Sciatic nerve (tissue), 2 donors: ENCODE data around the gene RNASE1. TPM values are rescaled to one million over a fixed set of nuclear protein-coding genes. Genes with fewer than 3 reads are reported as not detected.
"Not testable (repeated sequence)": the region's sequence is repeated elsewhere in the genome, so short reads cannot be mapped to it uniquely, and the experiment has no call there.

Experiments used
- ATAC-seq: fragments of 200-7000 bp; cut with Tn5 transposase; one replicate; pipeline ENCODE4 v1.9.1; 2020; ENCODE audit warnings: mild to moderate bottlenecking, moderate library complexity
- DNase-seq: peaks from one replicate; pipeline ENCODE4 v3.0.0-alpha.2; 2020; ENCODE audit warnings: low spot score
- intact Hi-C: fragments of 100-400 bp; cut with DNase I; formaldehyde crosslinking; loops from one replicate; pipeline ENCODE4 v1.14.2; 2022
- total RNA-seq: library from RNA; stranded (reverse); fragmentation: NEBNext Ultra II Directional; extraction: Animal tissue kit (Norgen Biotek cat#: 25700); gene quantifications from one replicate; pipeline ENCODE4 v1.2.1, GENCODE V29; 2021
- donor health status: DM: no; HTN: no; CAD: no.
- donor health status: DM: no; HTN: no; CAD: no.

RNASE1 gene
- total RNA-seq, 1 donor from 2014 or later, result 357 TPM

- DNase-seq (no peak), ATAC-seq (no peak)
- intact Hi-C loops, result no loop called here
These were observed 15.6 kb downstream of the RNASE1 start for GRCh38 chr14:20787025-20787424.

DNA sequence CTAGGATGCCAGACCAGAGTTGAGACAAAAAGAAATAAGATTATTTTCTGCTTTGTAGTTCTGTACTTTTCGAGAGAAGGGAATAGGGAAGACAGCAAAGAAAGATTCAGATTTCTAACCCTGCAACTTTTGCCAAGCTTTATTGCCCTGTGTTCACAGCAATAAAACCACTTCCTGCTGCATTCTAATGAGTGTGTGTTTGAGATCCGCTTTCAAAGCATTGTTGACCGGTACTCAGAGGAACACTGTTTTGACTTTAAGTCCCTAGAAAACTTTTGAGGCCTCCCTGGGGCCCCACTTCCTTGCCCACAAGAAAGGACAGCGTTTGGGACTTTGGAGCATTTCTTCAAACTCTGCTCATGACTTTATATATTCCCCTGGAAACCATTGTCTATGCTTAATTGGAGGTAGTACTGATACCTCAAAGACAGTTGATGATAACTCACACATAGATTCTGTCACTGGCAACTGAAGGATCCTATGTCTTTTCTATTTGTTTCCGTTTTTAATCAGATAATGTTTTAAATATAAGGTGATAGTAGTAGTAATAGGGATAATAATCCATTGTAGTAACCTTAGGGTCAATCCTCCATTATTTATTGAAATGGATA lies 20.3 kb downstream of the RNASE1 start:
- ATAC-seq (peak; percentile 70), DNase-seq (no peak)
- intact Hi-C loops, result no loop called here

DNA sequence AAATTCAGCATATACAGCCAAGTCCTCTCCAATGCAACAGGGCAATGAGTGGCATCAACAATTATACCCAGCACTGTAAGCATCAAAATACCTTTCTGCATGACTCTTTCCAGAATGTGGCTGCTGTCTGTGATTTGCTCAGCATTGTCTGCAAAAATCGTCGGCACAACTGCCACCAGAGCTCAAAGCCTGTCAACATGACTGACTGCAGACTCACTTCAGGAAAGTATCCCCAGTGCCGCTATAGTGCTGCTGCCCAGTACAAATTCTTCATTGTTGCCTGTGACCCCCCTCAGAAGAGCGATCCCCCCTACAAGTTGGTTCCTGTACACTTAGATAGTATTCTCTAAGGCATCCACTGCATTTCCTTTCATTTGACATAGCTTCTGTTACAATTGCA lies 20.8 kb downstream of the RNASE1 start:
- ATAC-seq (no peak), DNase-seq (no peak)
- intact Hi-C loops, result no loop called here

GRCh38 chr14:20775901-20776300 lies 26.7 kb downstream of the RNASE1 start:
- intact Hi-C loops, result no loop called here
- DNase-seq (no peak), ATAC-seq (no peak)

DNA sequence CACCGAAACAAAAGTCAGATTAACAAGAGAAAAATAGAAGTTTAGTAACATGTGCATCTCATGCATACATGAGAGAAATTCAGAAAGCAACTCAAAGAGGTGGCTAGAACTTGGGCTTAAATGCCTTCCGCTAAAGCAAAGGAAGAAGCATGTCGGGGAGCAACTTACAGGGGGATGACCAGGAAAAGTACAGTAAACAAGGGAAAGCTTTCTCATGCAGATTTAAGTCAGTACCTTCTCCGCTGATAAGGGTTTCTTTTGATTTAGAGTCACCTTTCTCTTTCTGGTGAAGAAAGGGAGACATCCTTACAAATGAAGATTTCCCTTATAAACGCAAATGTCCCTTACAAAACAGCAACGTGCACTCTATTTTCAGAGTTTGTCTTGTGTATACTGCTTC lies 27.6 kb downstream of the RNASE1 start:
- intact Hi-C loops, result no loop called here
- no peak for DNase-seq
- no peak for ATAC-seq

GRCh38 chr14:20774258-20774824 lies 28.3 kb downstream of the RNASE1 start:
- ATAC-seq (no peak), DNase-seq (no peak)
- intact Hi-C loops, result no loop called here

- intact Hi-C loops, result no loop called here
- DNase-seq, result no peak
- no peak for ATAC-seq
These were observed 30.0 kb downstream of the RNASE1 start for GRCh38 chr14:20772650-20773049.

- no peak for DNase-seq
- ATAC-seq, result no peak
- intact Hi-C loops, result no loop called here
These were observed 33.2 kb downstream of the RNASE1 start for GRCh38 chr14:20769421-20769820.

GRCh38 chr14:20768593-20768892 lies 34.1 kb downstream of the RNASE1 start:
- intact Hi-C loops, result no loop called here
- no peak for ATAC-seq
- DNase-seq, result no peak

DNA sequence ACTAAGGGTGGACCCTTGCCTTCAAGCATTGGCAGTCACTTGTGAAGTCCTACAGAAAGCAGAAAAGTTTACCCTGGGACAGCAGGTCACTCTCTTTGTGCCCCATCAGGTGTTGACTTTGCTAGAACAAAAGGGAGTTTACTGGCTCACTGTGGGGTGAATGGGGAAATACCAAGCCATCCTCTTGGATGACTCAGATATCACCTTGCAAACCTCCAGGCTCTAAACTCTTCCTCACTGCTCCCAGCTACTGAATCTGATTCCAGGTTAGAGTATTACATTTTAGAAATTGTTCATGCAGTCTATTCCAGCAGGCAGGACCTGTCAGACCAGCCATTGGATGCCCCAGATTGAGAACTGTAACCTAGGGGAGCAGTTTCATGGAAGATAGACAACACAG lies 41.7 kb downstream of the RNASE1 start:
- DNase-seq, result no peak
- ATAC-seq, result no peak

DNA sequence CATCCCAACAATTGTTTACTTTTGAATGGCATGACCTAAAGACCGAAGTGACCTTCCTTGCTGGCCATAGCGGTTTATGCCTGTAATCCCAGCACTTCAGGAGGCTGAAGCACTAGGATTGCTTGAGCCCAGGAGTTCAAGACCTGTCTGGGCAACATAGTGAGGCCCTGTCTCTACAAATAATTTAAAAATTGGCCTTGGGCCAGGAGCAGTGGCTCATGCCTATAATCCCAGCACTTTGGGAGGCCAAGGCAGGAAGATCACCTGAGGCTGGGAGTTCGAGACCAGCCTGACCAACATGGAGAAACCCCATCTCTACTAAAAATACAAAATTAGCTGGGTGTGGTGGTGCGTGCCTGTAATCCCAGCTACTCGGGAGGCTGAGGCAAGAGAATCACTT lies 43.2 kb downstream of the RNASE1 start:
- ATAC-seq, DNase-seq, intact Hi-C loops: not testable (repeated sequence)

More for the DNA sequence above, 41.7 kb downstream of the RNASE1 start:
- intact Hi-C loops, result no loop called here

DNA sequence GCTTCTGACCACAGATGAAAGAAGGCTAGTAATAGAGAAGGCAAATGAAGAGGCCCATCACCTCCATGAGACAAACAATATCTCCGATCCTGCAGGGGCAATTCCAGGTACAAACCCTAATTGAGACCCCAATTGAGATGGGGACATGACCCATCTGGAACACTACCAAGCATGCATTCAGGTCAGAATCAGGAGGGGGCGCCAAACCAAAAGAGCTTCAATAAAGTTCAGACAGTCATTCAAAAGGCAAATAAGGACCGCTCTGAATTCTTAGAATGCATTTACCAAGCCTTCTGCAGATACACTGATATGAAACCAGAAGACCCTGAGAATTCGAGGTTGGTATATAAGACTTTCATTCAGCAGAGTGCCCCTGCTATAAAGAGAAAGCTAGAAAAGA lies 44.7 kb downstream of the RNASE1 start:
- ATAC-seq, result no peak
- intact Hi-C loops, result no loop called here
- no peak for DNase-seq

DNA sequence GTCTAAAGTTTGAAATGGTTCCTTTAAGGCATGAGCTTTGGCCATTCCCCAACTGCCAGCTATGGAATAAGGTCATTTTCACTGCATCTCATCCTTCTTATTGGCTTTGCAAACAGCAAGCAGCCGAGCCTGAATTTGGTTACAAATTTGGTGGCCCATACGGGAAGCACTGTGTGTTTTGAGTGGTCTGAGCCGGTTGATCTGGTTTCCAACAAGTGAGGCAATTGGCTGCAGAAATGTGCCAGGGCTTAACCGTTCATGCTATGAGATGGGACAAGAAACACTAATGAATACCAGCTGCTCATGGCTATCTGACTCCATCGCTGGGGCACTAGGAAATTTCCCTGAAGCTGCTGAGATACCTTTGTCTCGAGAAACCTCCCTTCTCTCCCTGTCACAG lies 47.6 kb downstream of the RNASE1 start:
- intact Hi-C loops, result no loop called here
- no peak for ATAC-seq
- no peak for DNase-seq

DNA sequence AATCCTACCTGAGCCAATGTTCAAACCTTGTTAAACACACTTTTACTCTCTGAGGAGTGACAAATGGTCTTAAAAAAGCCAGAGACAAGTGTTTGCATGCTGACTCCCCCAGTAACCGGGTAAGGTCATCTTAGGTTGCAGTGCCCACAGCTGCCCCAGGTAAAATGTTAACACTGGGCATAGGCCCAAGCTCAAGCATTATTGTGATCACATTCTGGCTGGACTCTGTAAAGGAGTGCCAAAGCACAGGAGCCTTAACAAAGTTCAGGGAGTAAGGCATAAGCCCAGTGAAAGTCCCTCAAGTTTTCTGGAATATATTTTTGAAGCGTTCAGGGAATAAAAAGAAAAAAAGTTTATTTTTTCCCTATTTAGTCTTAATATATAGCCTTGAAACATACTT lies 48.3 kb downstream of the RNASE1 start:
- no peak for DNase-seq
- intact Hi-C loops, result no loop called here
- ATAC-seq, result no peak

- intact Hi-C loops, result no loop called here
- no peak for DNase-seq
- ATAC-seq, result no peak
These were observed 50.6 kb downstream of the RNASE1 start for GRCh38 chr14:20751963-20752562.

Other genes starting within 250 kb of the RNASE1 start
- not detected for gene RNASE9, start 241.8 kb downstream of the RNASE1 start, total RNA-seq
- not detected for gene RNASE11, start 214.8 kb downstream of the RNASE1 start, total RNA-seq
- gene RNASE12, start 211.5 kb downstream of the RNASE1 start, total RNA-seq, result not detected
- gene OR6S1, start 161.2 kb downstream of the RNASE1 start, total RNA-seq, result not detected
- gene RNASE4, start 118.3 kb downstream of the RNASE1 start, total RNA-seq, result 81.6 TPM
- gene ANG, start 114.1 kb downstream of the RNASE1 start, total RNA-seq, result 24.5 TPM
- not detected for gene EDDM3A, start 57.0 kb downstream of the RNASE1 start, total RNA-seq
- not detected for gene EDDM3B, start 34.4 kb downstream of the RNASE1 start, total RNA-seq
- gene RNASE6, start 21.6 kb downstream of the RNASE1 start, total RNA-seq, result 15.0 TPM
- 0.71 TPM for gene RNASE3, start 88.5 kb upstream of the RNASE1 start, total RNA-seq
- 3.7 TPM for gene RNASE2, start 152.6 kb upstream of the RNASE1 start, total RNA-seq
- 56.2 TPM for gene METTL17, start 187.1 kb upstream of the RNASE1 start, total RNA-seq
- not detected for gene SLC39A2, start 196.4 kb upstream of the RNASE1 start, total RNA-seq
- 398 TPM for gene NDRG2, start 222.2 kb upstream of the RNASE1 start, total RNA-seq
- 0.49 TPM for gene TPPP2, start 227.4 kb upstream of the RNASE1 start, total RNA-seq
- not detected for gene RNASE13, start 232.0 kb upstream of the RNASE1 start, total RNA-seq
- gene RNASE7, start 239.5 kb upstream of the RNASE1 start, total RNA-seq, result not detected